IMR-90 (cell line): ENCODE measurements around the gene OST4. TPM values are rescaled to one million over a fixed set of nuclear protein-coding genes. Genes with fewer than 3 reads are reported as not detected.

ENCODE experiments used
- ATAC-seq: fragments of 200-7000 bp; cut with Tn5 transposase; 2 replicates; pipeline ENCODE4 v1.9.1; 2020; ENCODE audit warnings: low read depth, mild to moderate bottlenecking, moderate library complexity
- BruUV-seq: library from RNA; stranded (reverse); fragments of 400-500 nt; replicated peaks from 2 replicates; lab custom pipeline; 2021; lab: Mats Ljungman, UMichigan
- CTCF ChIA-PET: fragments of 300-600 bp; formaldehyde crosslinking; extraction: SDS; loops from one replicate; lab custom pipeline; 2021; ENCODE audit warnings: antibody characterized with exemption; lab: Yijun Ruan, JAX
- POLR2A ChIA-PET: fragments of 300-600 bp; sonication (Branson Sonifier 250); formaldehyde crosslinking; loops from one replicate; lab custom pipeline; 2022; ENCODE audit warnings: antibody characterized with exemption; ENCODE audit not compliant: unreplicated experiment; lab: Charles Lee
- DNase-seq: peaks from one replicate; pipeline ENCODE4 v3.0.0; 2013
- H2AFZ ChIP-seq: replicated peaks from 2 replicates; pipeline ENCODE3; 2013; ENCODE audit warnings: low read length, mild to moderate bottlenecking; ENCODE audit not compliant: poor library complexity
- H2AK5ac ChIP-seq: 2 replicates; pipeline ENCODE4 v1.6.1; 2013; ENCODE audit warnings: low read depth, low read length, inconsistent platforms
- H2AK9ac ChIP-seq: replicated peaks from 2 replicates; pipeline ENCODE3; 2013; ENCODE audit warnings: mild to moderate bottlenecking, low read depth, low read length, moderate library complexity; ENCODE audit not compliant: poor library complexity
- H2BK120ac ChIP-seq: 2 replicates; pipeline ENCODE4 v1.6.1; 2013; ENCODE audit warnings: low read depth, low read length, inconsistent platforms
- H2BK15ac ChIP-seq: 3 replicates; pipeline ENCODE4 v1.6.1; 2013; ENCODE audit warnings: low read depth, low read length, inconsistent platforms
- H2BK20ac ChIP-seq: 2 replicates; pipeline ENCODE4 v1.6.1; 2013; ENCODE audit warnings: low read depth, mild to moderate bottlenecking, inconsistent platforms, low read length, moderate library complexity
- H2BK5ac ChIP-seq: 2 replicates; pipeline ENCODE4 v1.6.1; 2013; ENCODE audit warnings: mild to moderate bottlenecking, low read depth, low read length, inconsistent platforms; ENCODE audit not compliant: poor library complexity, severe bottlenecking
- H3K14ac ChIP-seq: replicated peaks from 2 replicates; pipeline ENCODE4 v1.6.1; 2013; ENCODE audit warnings: low read depth, low read length, inconsistent platforms
- H3K18ac ChIP-seq: 2 replicates; pipeline ENCODE4 v1.6.1; 2013; ENCODE audit warnings: low read depth, low read length, control low read depth
- H3K23ac ChIP-seq: 2 replicates; pipeline ENCODE4 v1.6.1; 2013; ENCODE audit warnings: low read depth, low read length, inconsistent platforms
- H3K27ac ChIP-seq: 2 replicates; pipeline ENCODE4 v1.5.1; 2013; ENCODE audit warnings: mild to moderate bottlenecking, control low read depth, low read length; ENCODE audit not compliant: insufficient read depth
- H3K27me3 ChIP-seq: 2 replicates; pipeline ENCODE4 v1.6.1; 2013; ENCODE audit warnings: low read length; ENCODE audit not compliant: control insufficient read depth, insufficient read depth
- H3K36me3 ChIP-seq: 2 replicates; pipeline ENCODE4 v1.6.1; 2013; ENCODE audit warnings: low read length, mixed read lengths; ENCODE audit not compliant: control insufficient read depth, insufficient read depth
- H3K4ac ChIP-seq: 2 replicates; pipeline ENCODE4 v1.6.1; 2013; ENCODE audit warnings: low read depth, low read length, inconsistent platforms
- H3K4me1 ChIP-seq: 2 replicates; pipeline ENCODE4 v1.6.1; 2013; ENCODE audit warnings: low read length, mixed read lengths; ENCODE audit not compliant: control insufficient read depth, insufficient read depth
- H3K4me2 ChIP-seq: 2 replicates; pipeline ENCODE4 v1.6.1; 2013; ENCODE audit warnings: low read depth, mild to moderate bottlenecking, control low read depth, low read length, moderate library complexity
- H3K4me3 ChIP-seq: 2 replicates; pipeline ENCODE4 v1.5.1; 2013; ENCODE audit warnings: low read depth, mild to moderate bottlenecking, control low read depth, low read length, moderate library complexity; ENCODE audit not compliant: insufficient read depth
- H3K56ac ChIP-seq: 2 replicates; pipeline ENCODE4 v1.6.1; 2013; ENCODE audit warnings: low read length, inconsistent platforms; ENCODE audit not compliant: insufficient read depth; ENCODE audit errors: extremely low read depth
- H3K79me1 ChIP-seq, 2 experiments: 2 replicates each; pipeline ENCODE4 v1.6.1; 2013; ENCODE audit warnings: low read length in 2 of 2, inconsistent platforms in 1 of 2, low read depth in 1 of 2
- H3K9ac ChIP-seq: 2 replicates; pipeline ENCODE4 v1.6.1; 2013; ENCODE audit warnings: low read depth, low read length, control low read depth
- H3K9me1 ChIP-seq: 2 replicates; pipeline ENCODE4 v1.6.1; 2013; ENCODE audit warnings: low read length, inconsistent platforms; ENCODE audit not compliant: insufficient read depth
- H3K9me3 ChIP-seq: 2 replicates; pipeline ENCODE4 v1.6.1; 2013; ENCODE audit warnings: low read length; ENCODE audit not compliant: control insufficient read depth, insufficient read depth
- H4K20me1 ChIP-seq: 2 replicates; pipeline ENCODE4 v1.6.1; 2013; ENCODE audit warnings: low read length, inconsistent platforms; ENCODE audit not compliant: insufficient read depth
- H4K5ac ChIP-seq: 2 replicates; pipeline ENCODE4 v1.6.1; 2013; ENCODE audit warnings: mild to moderate bottlenecking, low read depth, low read length, control low read depth
- H4K8ac ChIP-seq, 2 experiments: 2 replicates each; pipeline ENCODE4 v1.6.1; 2013; ENCODE audit warnings: low read depth in 2 of 2, low read length in 2 of 2, control low read depth in 1 of 2, inconsistent platforms in 1 of 2
- H4K91ac ChIP-seq: 2 replicates; pipeline ENCODE4 v1.6.1; 2013; ENCODE audit warnings: low read depth, low read length, inconsistent platforms; ENCODE audit not compliant: insufficient read depth
- CTCF ChIP-seq: conservative IDR thresholded peaks from 2 replicates; pipeline ENCODE4 v1.5.1; 2012; ENCODE audit warnings: mild to moderate bottlenecking, low read depth, low read length, improper control_type of control experiment
- MXI1 ChIP-seq: IDR thresholded peaks from 2 replicates; pipeline ENCODE4 v1.6.1; 2012; ENCODE audit warnings: low read depth, mild to moderate bottlenecking, low read length, moderate library complexity, borderline replicate concordance
- WGBS, 2 experiments: methylation state at CpG; one replicate each; pipeline versions ENCODE4 v1.1.5 to v1.1.7; 2013; ENCODE audit warnings: missing lambda C conversion rate in 2 of 2; ENCODE audit not compliant: insufficient read length in 1 of 2; ENCODE audit errors: extremely low coverage in 2 of 2; 5-methylcytosine and 5-hydroxymethylcytosine counted together
- dilution Hi-C: fragments of 300-500 bp; cut with HindIII; formaldehyde crosslinking; loops from one replicate; pipeline ENCODE4 v1.14.3; 2018; ENCODE audit warnings: low sequenced_read_pairs; ENCODE audit not compliant: unreplicated experiment
- in situ Hi-C: fragments of 300-500 bp; cut with MboI; formaldehyde crosslinking; loops from 3 replicates; pipeline ENCODE4 v1.14.3; 2019; ENCODE audit warnings: low sequenced_read_pairs, inconsistent platforms, mixed read lengths
- intact Hi-C: fragments of 100-400 bp; cut with micrococcal nuclease; formaldehyde crosslinking; loops from 2 replicates; pipeline ENCODE4 v1.10.0; 2022
- polyA plus RNA-seq, 3 experiments: library from polyadenylated mRNA; depleted of rRNA; stranded (reverse); fragments of >200 nt; gene quantifications; 2 replicates each; pipeline ENCODE4 v1.2.3, GENCODE V29; 2012; ENCODE audit warnings: low replicate concordance in 1 of 3
- total RNA-seq: library from RNA; depleted of rRNA; stranded (reverse); fragments of >200 nt; gene quantifications from 2 replicates; pipeline ENCODE4 v1.2.3, GENCODE V29; 2012

The OST4 gene
- total and polyA plus RNA-seq, 2 of the 4 experiments (the other 2 are of a cell fraction) = 386 to 806 TPM

- intact Hi-C loops = no loop called here
- Histone ChIP-seq H4K91ac (no peak overlapping the region), H3K79me1 (peaks cover 11 to 36% of the 10 kb centered on the region in 2 experiments), H4K5ac (no peak overlapping the region), H2AK5ac (no peak overlapping the region), H3K56ac (no peak overlapping the region), H2BK15ac (no peak overlapping the region), H2BK20ac (no peak overlapping the region), H3K27me3 (no peaks in the 10 kb centered on the region), H3K4ac (no peak overlapping the region), H3K23ac (no peak overlapping the region), H2BK120ac (no peak overlapping the region), H3K4me3 (no peak overlapping the region), H4K8ac (no peak overlapping the region), H2AFZ (no peak overlapping the region), H3K4me1 (no peaks in the 10 kb centered on the region; the same call in 1 of the 2 replicates), H3K9ac (no peak overlapping the region), H3K27ac (no peak overlapping the region), H3K18ac (no peak overlapping the region), H2BK5ac (no peak overlapping the region), H3K36me3 (peaks cover 39% of the 10 kb centered on the region), H3K9me3 (no peaks in the 10 kb centered on the region), H3K9me1 (peaks cover 16% of the 10 kb centered on the region), H3K14ac (no peak overlapping the region), H3K4me2 (no peak overlapping the region), H2AK9ac (no peak overlapping the region), H4K20me1 (no peaks in the 10 kb centered on the region; the same call in none of the 2 replicates)
- CTCF ChIA-PET = no interaction called here
- DNase-seq = no peak
- ATAC-seq = no peak
- BruUV-seq = no TSS peak
- POLR2A ChIA-PET = interaction anchor here (0.6 to 1.0 kb wide), 4 partner anchors 8 to 27 kb away, joined by 3 read pairs; partner anchors contain the start of gene TMEM214
- WGBS, 2 experiments = 87% methylated on average over 9 of the region's 15 CpGs; no CpG with 5 or more reads in 1 of the 2 experiments
- dilution Hi-C loops = no loop called here
- TF ChIP-seq CTCF (no peak), MXI1 (no peak)
- in situ Hi-C loops = no loop called here
These were observed 12.2 kb downstream of the OST4 start for GRCh38 chr2:27059141-27059820.
